WTC11 (cell line): ENCODE results near the gene SLC25A21. TPM values are rescaled to one million over a fixed set of nuclear protein-coding genes. Genes with fewer than 3 reads are reported as not detected.

ENCODE experiments used
- ATAC-seq: fragments of 200-7000 bp; cut with Tn5 transposase; 2 replicates; pipeline ENCODE4 v1.10.0; 2021; ENCODE audit warnings: mild to moderate bottlenecking, moderate library complexity
- CTCF ChIA-PET: fragments of 300-600 bp; sonication (Branson Sonifier 250); formaldehyde crosslinking; loops from one replicate; lab custom pipeline; 2021; ENCODE audit warnings: antibody characterized with exemption; lab: Charles Lee
- POLR2A ChIA-PET: fragments of 350-600 bp; sonication (Branson Sonifier 250); formaldehyde crosslinking; loops from one replicate; lab custom pipeline; 2021; ENCODE audit warnings: antibody characterized with exemption; lab: Charles Lee
- DNase-seq: peaks from one replicate; pipeline ENCODE4 v3.0.0; 2021; ENCODE audit warnings: low spot score
- H3K27ac Mint-ChIP-seq: 2 replicates; pipeline ENCODE4 v1.8.0; 2021; ENCODE audit warnings: mixed read lengths
- H3K27me3 Mint-ChIP-seq: 2 replicates; pipeline ENCODE4 v1.8.0; 2021; ENCODE audit warnings: low read depth, mild to moderate bottlenecking, moderate library complexity, mixed read lengths
- H3K36me3 Mint-ChIP-seq: 2 replicates; pipeline ENCODE4 v1.8.0; 2021; ENCODE audit warnings: mixed read lengths
- H3K4me1 Mint-ChIP-seq: 2 replicates; pipeline ENCODE4 v1.8.0; 2022; ENCODE audit warnings: mixed read lengths
- H3K4me3 Mint-ChIP-seq: 2 replicates; pipeline ENCODE4 v1.8.0; 2021; ENCODE audit warnings: mild to moderate bottlenecking, moderate library complexity, mixed read lengths
- H3K9me3 Mint-ChIP-seq: 2 replicates; pipeline ENCODE4 v1.8.0; 2021; ENCODE audit warnings: mixed read lengths
- CBFB ChIP-seq: sonication (generic); formaldehyde crosslinking; IDR thresholded peaks from 2 replicates; pipeline ENCODE4 v1.8.1; 2022; ENCODE audit warnings: mild to moderate bottlenecking, low read depth, missing genetic modification reagents
- E2F5 ChIP-seq: sonication (generic); formaldehyde crosslinking; IDR thresholded peaks from 2 replicates; pipeline ENCODE4 v1.8.1; 2022; ENCODE audit warnings: mild to moderate bottlenecking, moderate library complexity, missing genetic modification reagents
- ETV6 ChIP-seq: sonication (generic); formaldehyde crosslinking; IDR thresholded peaks from 2 replicates; pipeline ENCODE4 v1.8.1; 2022; ENCODE audit warnings: mild to moderate bottlenecking, missing genetic modification reagents
- GABPB1 ChIP-seq: sonication (generic); formaldehyde crosslinking; IDR thresholded peaks from 2 replicates; pipeline ENCODE4 v1.8.1; 2023; ENCODE audit warnings: mild to moderate bottlenecking, missing genetic modification reagents
- HMGXB4 ChIP-seq: sonication (generic); formaldehyde crosslinking; IDR thresholded peaks from 2 replicates; pipeline ENCODE4 v1.8.1; 2023; ENCODE audit warnings: mild to moderate bottlenecking, moderate library complexity, missing genetic modification reagents
- JUN ChIP-seq: sonication (generic); formaldehyde crosslinking; IDR thresholded peaks from 2 replicates; pipeline ENCODE4 v1.8.0; 2023; ENCODE audit warnings: mild to moderate bottlenecking, missing genetic modification reagents
- KAT7 ChIP-seq: sonication (generic); formaldehyde crosslinking; IDR thresholded peaks from 2 replicates; pipeline ENCODE4 v1.8.1; 2023; ENCODE audit warnings: missing genetic modification reagents, mild to moderate bottlenecking, borderline replicate concordance
- PRRX2 ChIP-seq: fragments of 250-450 bp; sonication (Bioruptor Pico); IDR thresholded peaks from 2 replicates; pipeline ENCODE4 v1.8.0; 2021; ENCODE audit warnings: mild to moderate bottlenecking
- STAT6 ChIP-seq: sonication (generic); formaldehyde crosslinking; conservative IDR thresholded peaks from 2 replicates; pipeline ENCODE4 v1.8.1; 2023; ENCODE audit warnings: mild to moderate bottlenecking, low read depth, missing genetic modification reagents, moderate library complexity
- TEAD1 ChIP-seq: sonication (generic); formaldehyde crosslinking; IDR thresholded peaks from 2 replicates; pipeline ENCODE4 v1.8.0; 2022; ENCODE audit warnings: mild to moderate bottlenecking, missing genetic modification reagents
- TP53 ChIP-seq: sonication (generic); formaldehyde crosslinking; IDR thresholded peaks from 2 replicates; pipeline ENCODE4 v1.8.1; 2023; ENCODE audit warnings: mild to moderate bottlenecking, missing genetic modification reagents
- ZNF121 ChIP-seq: sonication (generic); formaldehyde crosslinking; IDR thresholded peaks from 2 replicates; pipeline ENCODE4 v1.8.0; 2023; ENCODE audit warnings: missing genetic modification reagents
- ZNF219 ChIP-seq: sonication (generic); formaldehyde crosslinking; IDR thresholded peaks from 2 replicates; pipeline ENCODE4 v1.8.0; 2023; ENCODE audit warnings: missing genetic modification reagents, mild to moderate bottlenecking, borderline replicate concordance
- ZNF281 ChIP-seq: sonication (generic); formaldehyde crosslinking; IDR thresholded peaks from 2 replicates; pipeline ENCODE4 v1.8.0; 2023; ENCODE audit warnings: mild to moderate bottlenecking, missing genetic modification reagents
- ZNF317 ChIP-seq: sonication (generic); formaldehyde crosslinking; IDR thresholded peaks from 2 replicates; pipeline ENCODE4 v1.8.1; 2023; ENCODE audit warnings: low read depth, mild to moderate bottlenecking, moderate library complexity, missing genetic modification reagents, borderline replicate concordance
- ZNF396 ChIP-seq: fragments of 250-450 bp; sonication (Bioruptor Pico); IDR thresholded peaks from 2 replicates; pipeline ENCODE4 v1.8.0; 2021; ENCODE audit warnings: mild to moderate bottlenecking, moderate library complexity, borderline replicate concordance
- ZNF425 ChIP-seq: fragments of 250-450 bp; sonication (Bioruptor Pico); conservative IDR thresholded peaks from 2 replicates; pipeline ENCODE4 v1.9.0; 2021; ENCODE audit warnings: mild to moderate bottlenecking
- total RNA-seq: library from RNA; stranded (reverse); gene quantifications from 3 replicates; pipeline ENCODE4 v1.2.3, GENCODE V29; 2021

SLC25A21 gene
- total RNA-seq, 1 experiment from 2014 or later: 8.2 TPM

- Mint-ChIP-seq H3K27me3 (peaks cover 100% of the 10 kb centered on the region), H3K9me3 (no peaks in the 10 kb centered on the region), H3K4me3 (peak overlapping the region; percentile 36), H3K27ac (no peak overlapping the region), H3K4me1 (peaks cover 45% of the 10 kb centered on the region), H3K36me3 (no peaks in the 10 kb centered on the region)
- ChIA-PET CTCF (interaction anchor here (0.6 to 6.4 kb wide), 25 partner anchors 7 to 576 kb away, joined by 3 to 44 read pairs (median 6); partner anchors contain the start of gene NKX2-8), POLR2A (no interaction called here)
- ATAC-seq (no peak), DNase-seq (peak; percentile 28)
- no peak for TF ChIP-seq JUN
- TF ChIP-seq ZNF281 (CRISPR knock-in tag): no peak
- no peak for TF ChIP-seq ZNF317 (CRISPR knock-in tag)
- no peak for TF ChIP-seq ZNF396 (CRISPR knock-in tag)
- no peak for TF ChIP-seq ZNF425 (CRISPR knock-in tag)
- 0 out of 2 replicates have a peak, but pooled peaks have one; percentile 21 for TF ChIP-seq ZNF121 (CRISPR knock-in tag)
- TF ChIP-seq STAT6 (CRISPR knock-in tag): no peak
- no peak for TF ChIP-seq KAT7
Measured at GRCh38 chr14:36654794-36655381, 517.5 kb downstream of the SLC25A21 start.

- Mint-ChIP-seq H3K27ac (no peak overlapping the region), H3K36me3 (no peaks in the 10 kb centered on the region), H3K27me3 (peaks cover 100% of the 10 kb centered on the region), H3K4me1 (peaks cover 43% of the 10 kb centered on the region), H3K9me3 (no peaks in the 10 kb centered on the region), H3K4me3 (peak overlapping the region; percentile 36)
- DNase-seq: peak; percentile 63
- POLR2A ChIA-PET: no interaction called here
- TF ChIP-seq TEAD1 (no peak), ZNF219 (CRISPR knock-in tag) (no peak), E2F5 (CRISPR knock-in tag) (no peak), HMGXB4 (no peak), TP53 (CRISPR knock-in tag) (no peak), GABPB1 (CRISPR knock-in tag) (no peak), CBFB (no peak), ETV6 (no peak), KAT7 (no peak), PRRX2 (no peak)
- ATAC-seq: peak; percentile 10; the same call in 1 of the 2 replicates
- CTCF ChIA-PET: interaction anchor here (1.2 to 6.4 kb wide), 2 partner anchors 129 to 288 kb away, joined by 5 to 44 read pairs; no protein-coding TSS in a partner anchor
Measured at GRCh38 chr14:36653962-36654793, 518.2 kb downstream of the SLC25A21 start.
